Mesenchymal stem cell (in vitro differentiated cells and primary cell): ENCODE data around the gene RIC8A.

Experiments used
- DNase-seq: peaks from one replicate; pipeline ENCODE4 v3.0.0-alpha.2; 2013
- H2AFZ ChIP-seq: one replicate; pipeline ENCODE4 v1.6.1; 2013; ENCODE audit warnings: low read depth, mild to moderate bottlenecking, control low read depth, inconsistent platforms, low read length, moderate library complexity
- H2AK5ac ChIP-seq: 2 replicates; pipeline ENCODE4 v1.6.1; 2013; ENCODE audit warnings: low read length, moderate library complexity, mild to moderate bottlenecking, inconsistent platforms; ENCODE audit not compliant: severe bottlenecking
- H2BK120ac ChIP-seq: one replicate; pipeline ENCODE4 v1.6.1; 2013; ENCODE audit warnings: low read depth, mild to moderate bottlenecking, inconsistent platforms, low read length, moderate library complexity
- H2BK12ac ChIP-seq, 2 experiments: one replicate each; pipeline ENCODE4 v1.6.1; 2013; ENCODE audit warnings: inconsistent platforms in 2 of 2, low read length in 2 of 2, mild to moderate bottlenecking in 2 of 2, moderate library complexity in 2 of 2, control low read depth in 1 of 2
- H2BK15ac ChIP-seq: one replicate; pipeline ENCODE4 v1.6.1; 2013; ENCODE audit warnings: mild to moderate bottlenecking, low read depth, inconsistent platforms; ENCODE audit not compliant: poor library complexity, severe bottlenecking
- H2BK5ac ChIP-seq: 2 replicates; pipeline ENCODE4 v1.6.1; 2013; ENCODE audit warnings: low read depth, mild to moderate bottlenecking, low read length, control low read depth, inconsistent platforms; ENCODE audit not compliant: poor library complexity, severe bottlenecking
- H3K14ac ChIP-seq, 2 experiments: one replicate each; pipeline ENCODE4 v1.6.1; 2013; ENCODE audit warnings: inconsistent platforms in 2 of 2, low read length in 2 of 2, control low read depth in 1 of 2, mild to moderate bottlenecking in 1 of 2, moderate library complexity in 1 of 2
- H3K18ac ChIP-seq, 2 experiments: one replicate each; pipeline ENCODE4 v1.6.1; 2013; ENCODE audit warnings: inconsistent platforms in 2 of 2, low read length in 2 of 2, control low read depth in 1 of 2, low read depth in 1 of 2, mild to moderate bottlenecking in 1 of 2
- H3K23ac ChIP-seq, 2 experiments: one replicate each; pipeline ENCODE4 v1.6.1; 2013; ENCODE audit warnings: inconsistent platforms in 2 of 2, low read length in 2 of 2, mild to moderate bottlenecking in 2 of 2, moderate library complexity in 2 of 2, control low read depth in 1 of 2
- H3K27ac ChIP-seq: 2 replicates; pipeline ENCODE4 v1.5.1; 2013; ENCODE audit warnings: mild to moderate bottlenecking, moderate library complexity, low read length, control low read depth, inconsistent platforms; ENCODE audit not compliant: poor library complexity, severe bottlenecking
- H3K27me3 ChIP-seq, 2 experiments: 2 replicates each; pipeline versions ENCODE4 v1.6.1 to v1.7.0; 2013; ENCODE audit warnings: low read length in 2 of 2, mild to moderate bottlenecking in 2 of 2, moderate library complexity in 2 of 2, control low read depth in 1 of 2, inconsistent platforms in 1 of 2; ENCODE audit not compliant: control insufficient read depth in 1 of 2, insufficient read depth in 1 of 2
- H3K36me3 ChIP-seq, 2 experiments: 2 replicates each; pipeline versions ENCODE4 v1.6.1 to v1.7.0; 2013; ENCODE audit warnings: low read length in 2 of 2, control low read depth in 1 of 2, inconsistent platforms in 1 of 2, low read depth in 1 of 2, mild to moderate bottlenecking in 1 of 2; ENCODE audit not compliant: insufficient read depth in 2 of 2, control insufficient read depth in 1 of 2
- H3K4ac ChIP-seq, 2 experiments: one replicate each; pipeline ENCODE4 v1.6.1; 2013; ENCODE audit warnings: inconsistent platforms in 2 of 2, low read length in 2 of 2, mild to moderate bottlenecking in 2 of 2, moderate library complexity in 2 of 2, control low read depth in 1 of 2, low read depth in 1 of 2
- H3K4me1 ChIP-seq: 2 replicates; pipeline ENCODE4 v1.6.1; 2013; ENCODE audit warnings: low read depth, low read length, control low read depth; ENCODE audit not compliant: control insufficient read depth, insufficient read depth
- H3K4me2 ChIP-seq: 2 replicates; pipeline ENCODE4 v1.6.1; 2013; ENCODE audit warnings: low read length, mild to moderate bottlenecking, inconsistent platforms; ENCODE audit not compliant: poor library complexity, severe bottlenecking
- H3K4me3 ChIP-seq, 2 experiments: 2 replicates each; pipeline versions ENCODE4 v1.5.1 to v1.7.0; 2013; ENCODE audit warnings: low read length in 2 of 2, mild to moderate bottlenecking in 2 of 2, control low read depth in 1 of 2, low read depth in 1 of 2; ENCODE audit not compliant: insufficient read depth in 1 of 2
- H3K79me1 ChIP-seq: replicated peaks from 2 replicates; pipeline ENCODE4 v1.6.1; 2013; ENCODE audit warnings: mild to moderate bottlenecking, control low read depth, low read length, inconsistent platforms; ENCODE audit not compliant: poor library complexity, severe bottlenecking
- H3K9ac ChIP-seq: 2 replicates; pipeline ENCODE4 v1.7.0; 2013; ENCODE audit warnings: mild to moderate bottlenecking, low read length, moderate library complexity
- H3K9me3 ChIP-seq: 2 replicates; pipeline ENCODE4 v1.7.0; 2013; ENCODE audit warnings: mild to moderate bottlenecking, low read length; ENCODE audit not compliant: control insufficient read depth
- H4K8ac ChIP-seq: one replicate; pipeline ENCODE4 v1.6.1; 2013; ENCODE audit warnings: inconsistent platforms, mild to moderate bottlenecking, low read length, moderate library complexity
- H4K91ac ChIP-seq: one replicate; pipeline ENCODE4 v1.6.1; 2013; ENCODE audit warnings: mild to moderate bottlenecking, low read length, inconsistent platforms
- WGBS: methylation state at CpG from one replicate; pipeline ENCODE4 v1.1.7; 2013; ENCODE audit warnings: mixed read lengths; 5-methylcytosine and 5-hydroxymethylcytosine counted together

RIC8A gene

DNA sequence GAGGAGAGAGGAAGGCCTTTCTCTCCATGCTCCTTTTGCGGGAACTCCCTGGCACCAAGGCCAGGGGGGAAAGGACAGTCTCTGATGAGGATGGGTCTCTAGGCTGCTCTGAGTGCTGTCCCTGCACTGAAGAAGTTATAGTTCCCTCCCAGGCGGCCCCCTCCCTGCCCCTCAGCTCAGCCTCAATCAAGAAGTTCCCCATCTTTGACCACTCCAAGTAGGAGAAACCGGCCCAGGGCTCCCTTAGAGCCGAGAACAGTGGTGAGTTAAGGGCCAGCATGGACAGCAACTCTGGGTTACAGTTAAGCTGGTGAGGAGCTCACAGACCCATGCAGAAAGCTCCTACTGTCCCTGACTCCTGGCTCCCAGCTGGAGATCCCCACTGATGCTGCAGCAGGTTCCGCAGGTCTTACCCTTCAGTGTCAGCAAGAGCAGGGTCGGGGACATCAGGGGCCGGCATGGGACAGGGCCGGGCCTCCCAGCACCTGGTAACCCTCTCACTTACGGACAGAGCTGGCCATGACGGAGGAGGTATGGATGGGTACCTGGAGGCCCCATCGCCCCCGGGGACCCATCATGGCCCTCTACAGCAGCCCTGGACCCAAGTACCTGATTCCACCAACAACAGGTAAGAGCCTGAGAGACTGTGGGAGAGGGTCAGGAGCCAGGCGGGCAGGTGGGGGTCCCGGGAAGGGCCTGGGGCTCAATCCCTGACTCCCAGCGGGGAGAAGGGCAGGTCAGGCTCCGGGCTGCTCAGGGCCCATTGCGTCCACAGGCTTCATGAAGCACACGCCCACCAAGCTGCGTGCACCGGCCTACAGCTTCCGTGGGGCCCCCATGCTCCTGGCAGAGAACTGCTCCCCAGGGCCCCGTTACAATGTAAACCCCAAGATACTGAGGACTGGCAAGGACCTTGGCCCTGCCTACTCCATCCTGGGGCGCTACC, 10.4 kb upstream of the RIC8A start:
- Histone ChIP-seq H3K27me3 (peaks cover 0 to 3% of the 10 kb centered on the region in 2 experiments), H3K27ac (no peak overlapping the region), H3K4me2 (no peak overlapping the region), H3K36me3 (peaks cover 15 to 17% of the 10 kb centered on the region in 2 experiments), H2BK5ac (no peak overlapping the region), H3K14ac (no peak overlapping the region), H2AFZ (no peak overlapping the region), H3K4ac (no peak overlapping the region), H3K18ac (no peak overlapping the region), H3K23ac (no peak overlapping the region), H3K9ac (no peak overlapping the region), H3K4me3 (no peak overlapping the region), H2BK12ac (no peak overlapping the region), H2BK120ac (no peak overlapping the region), H4K91ac (no peak overlapping the region), H3K79me1 (peaks cover 6% of the 10 kb centered on the region), H2AK5ac (no peak overlapping the region), H3K9me3 (no peaks in the 10 kb centered on the region), H2BK15ac (no peak overlapping the region), H4K8ac (peak overlapping the region; percentile 9), H3K4me1 (peaks cover 6% of the 10 kb centered on the region)
- 85% methylated on average over 23 of the region's 23 CpGs for WGBS
- DNase-seq = no peak

DNA sequence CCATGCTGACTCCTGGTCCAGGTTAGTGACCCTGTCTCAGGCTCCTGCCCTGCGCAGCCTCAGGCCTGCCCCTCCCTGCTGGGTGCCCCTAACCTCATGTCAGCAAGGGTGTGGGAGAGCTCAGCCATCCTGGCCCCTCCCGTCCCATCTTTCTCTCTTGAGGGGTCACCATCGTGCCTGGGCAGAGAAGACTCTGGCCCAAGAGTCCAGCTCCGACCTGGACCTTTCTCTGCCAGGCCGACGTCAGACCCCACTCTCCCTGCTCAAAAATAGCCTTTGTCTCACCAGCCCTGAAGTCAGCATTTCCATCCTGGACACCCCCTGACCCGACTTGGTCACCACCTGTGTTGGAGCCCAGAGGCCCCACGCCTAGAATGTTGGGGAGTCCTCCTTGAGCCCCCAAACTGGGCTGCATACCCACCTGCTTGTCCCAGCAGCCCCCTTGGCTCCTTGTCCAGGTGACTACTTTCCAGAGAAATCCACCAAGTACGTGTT, 9.7 kb upstream of the RIC8A start:
- no peak overlapping the region for H3K23ac ChIP-seq
- H2BK120ac ChIP-seq = no peak overlapping the region
- no peak overlapping the region for H3K14ac ChIP-seq
- H3K9ac ChIP-seq = no peak overlapping the region
- H3K9me3 ChIP-seq = no peaks in the 10 kb centered on the region
- peaks cover 8% of the 10 kb centered on the region for H3K79me1 ChIP-seq
- H3K4me3 ChIP-seq = no peak overlapping the region
- H3K18ac ChIP-seq = no peak overlapping the region
- no peak overlapping the region for H2AFZ ChIP-seq
- H4K91ac ChIP-seq = no peak overlapping the region
- no peak overlapping the region for H4K8ac ChIP-seq
- H3K4me2 ChIP-seq = no peak overlapping the region
- no peak overlapping the region for H3K27ac ChIP-seq
- WGBS = 90% methylated on average over 9 of the region's 9 CpGs
- H2BK5ac ChIP-seq = no peak overlapping the region
- peaks cover 21 to 22% of the 10 kb centered on the region in 2 experiments for H3K36me3 ChIP-seq
- no peak overlapping the region for H3K4ac ChIP-seq
- no peak overlapping the region for H2BK12ac ChIP-seq
- peaks cover 6% of the 10 kb centered on the region for H3K4me1 ChIP-seq
- no peak for DNase-seq
- H2AK5ac ChIP-seq = no peak overlapping the region
- no peak overlapping the region for H2BK15ac ChIP-seq
- peaks cover 0 to 3% of the 10 kb centered on the region in 2 experiments for H3K27me3 ChIP-seq

DNA sequence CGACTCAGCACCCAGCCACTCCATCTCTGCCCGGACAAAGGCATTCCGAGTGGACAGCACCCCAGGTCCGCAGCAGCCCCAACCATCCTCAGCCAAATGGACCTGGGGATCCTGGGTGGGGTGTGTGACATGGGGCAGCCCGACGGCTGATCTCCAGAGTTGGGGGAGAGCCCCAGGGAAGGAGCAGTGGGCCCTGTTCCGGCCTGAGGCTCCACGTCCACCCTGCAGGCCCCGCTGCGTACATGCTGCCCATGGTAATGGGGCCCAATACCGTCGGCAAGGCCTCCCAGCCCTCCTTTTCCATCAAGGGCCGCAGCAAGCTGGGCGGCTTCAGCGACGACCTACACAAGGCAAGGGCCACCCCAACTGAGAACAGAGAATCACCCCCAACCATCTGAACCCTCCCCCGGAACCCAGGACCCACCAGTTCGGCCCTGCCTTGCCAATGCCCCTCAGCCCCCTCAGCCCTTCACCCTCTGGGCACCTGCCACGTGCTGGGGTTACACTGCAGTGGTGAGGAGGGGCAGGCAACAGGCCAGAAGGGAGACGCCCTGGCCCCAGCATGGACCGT, 9.2 kb upstream of the RIC8A start:
- H2BK120ac ChIP-seq = no peak overlapping the region
- peaks cover 13% of the 10 kb centered on the region for H3K79me1 ChIP-seq
- no peak overlapping the region for H3K18ac ChIP-seq
- no peak overlapping the region for H4K8ac ChIP-seq
- peaks cover 27% of the 10 kb centered on the region in 2 experiments for H3K36me3 ChIP-seq
- no peak for DNase-seq
- no peak overlapping the region for H3K27ac ChIP-seq
- no peak overlapping the region for H2BK12ac ChIP-seq
- H3K14ac ChIP-seq = no peak overlapping the region
- peaks cover 0 to 3% of the 10 kb centered on the region in 2 experiments for H3K27me3 ChIP-seq
- H3K4ac ChIP-seq = no peak overlapping the region
- H3K23ac ChIP-seq = no peak overlapping the region
- no peak overlapping the region for H3K4me3 ChIP-seq
- H2AK5ac ChIP-seq = no peak overlapping the region
- no peak overlapping the region for H3K9ac ChIP-seq
- H3K9me3 ChIP-seq = no peaks in the 10 kb centered on the region
- H2BK5ac ChIP-seq = no peak overlapping the region
- no peak overlapping the region for H2BK15ac ChIP-seq
- no peak overlapping the region for H3K4me2 ChIP-seq
- no peak overlapping the region for H4K91ac ChIP-seq
- WGBS = 91% methylated on average over 17 of the region's 21 CpGs
- no peak overlapping the region for H2AFZ ChIP-seq
- H3K4me1 ChIP-seq = peaks cover 9% of the 10 kb centered on the region

DNA sequence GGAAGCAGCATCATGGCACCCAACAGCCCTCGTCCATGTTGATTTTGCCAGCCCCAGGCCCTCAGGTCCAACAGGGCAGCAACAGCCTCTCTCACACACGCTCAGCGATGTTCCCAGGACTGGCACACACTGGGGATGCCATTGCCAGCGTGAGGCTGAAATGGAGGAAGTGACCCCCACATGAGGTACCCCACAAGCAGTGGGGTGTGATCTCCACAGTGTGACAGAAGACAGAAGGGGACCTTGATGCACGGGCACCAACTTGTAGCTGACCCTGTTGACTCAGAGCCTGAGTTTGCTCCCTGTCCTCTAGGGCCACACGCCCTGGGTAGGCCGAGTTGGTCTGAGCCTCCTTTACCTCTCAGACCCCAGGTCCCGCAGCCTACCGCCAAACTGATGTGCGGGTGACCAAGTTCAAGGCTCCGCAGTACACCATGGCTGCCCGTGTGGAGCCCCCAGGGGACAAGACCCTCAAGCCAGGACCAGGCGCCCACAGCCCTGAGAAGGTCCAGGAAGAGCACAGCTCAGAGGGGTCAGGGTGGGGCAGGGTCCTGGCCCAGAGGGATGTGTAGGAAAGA, 8.4 kb upstream of the RIC8A start:
- Histone ChIP-seq H3K14ac (no peak overlapping the region), H2BK12ac (no peak overlapping the region), H3K9ac (no peak overlapping the region), H3K18ac (no peak overlapping the region), H3K27ac (no peak overlapping the region), H3K4me1 (peaks cover 15% of the 10 kb centered on the region), H2BK120ac (no peak overlapping the region), H2AFZ (no peak overlapping the region), H3K36me3 (peaks cover 34 to 35% of the 10 kb centered on the region in 2 experiments), H2BK5ac (no peak overlapping the region), H4K91ac (no peak overlapping the region), H3K27me3 (no peaks in the 10 kb centered on the region), H3K4me3 (no peak overlapping the region), H3K4me2 (no peak overlapping the region), H3K4ac (no peak overlapping the region), H4K8ac (no peak overlapping the region), H3K23ac (no peak overlapping the region), H3K9me3 (no peaks in the 10 kb centered on the region), H2BK15ac (no peak overlapping the region), H2AK5ac (no peak overlapping the region), H3K79me1 (peaks cover 19% of the 10 kb centered on the region)
- WGBS = 88% methylated on average over 13 of the region's 13 CpGs
- DNase-seq = no peak
